Fibroblast of lung (primary cell): ENCODE results near the gene MRPL55. TPM values are rescaled to one million over a fixed set of nuclear protein-coding genes. Genes with fewer than 3 reads are reported as not detected.
"Not testable (repeated sequence)": the region's sequence is repeated elsewhere in the genome, so short reads cannot be mapped to it uniquely, and the experiment has no call there.

Experiments used
- DNase-seq, 2 donors: peaks; one replicate each; pipeline versions ENCODE4 v3.0.0 to v3.0.0-alpha.2; 2010; ENCODE audit warnings: low read depth in 2 of 2
- H2AFZ ChIP-seq: 2 replicates; pipeline ENCODE4 v1.5.1; 2012; ENCODE audit warnings: low read length, control low read depth, inconsistent platforms
- H3K27ac ChIP-seq: 2 replicates; pipeline ENCODE4 v1.5.1; 2011; ENCODE audit warnings: low read length, control low read depth; ENCODE audit not compliant: insufficient read depth
- H3K27me3 ChIP-seq: 2 replicates; pipeline ENCODE4 v1.5.1; 2011; ENCODE audit warnings: mild to moderate bottlenecking, low read length; ENCODE audit not compliant: control insufficient read depth, insufficient read depth
- H3K36me3 ChIP-seq: 2 replicates; pipeline ENCODE4 v1.5.1; 2011; ENCODE audit warnings: low read length; ENCODE audit not compliant: control insufficient read depth, insufficient read depth
- H3K4me1 ChIP-seq: 2 replicates; pipeline ENCODE4 v1.5.1; 2011; ENCODE audit warnings: low read length; ENCODE audit not compliant: control insufficient read depth, insufficient read depth; ENCODE audit errors: extremely low read depth
- H3K4me2 ChIP-seq: 2 replicates; pipeline ENCODE4 v1.5.1; 2011; ENCODE audit warnings: low read length, control low read depth; ENCODE audit not compliant: insufficient read depth; ENCODE audit errors: extremely low read depth
- H3K4me3 ChIP-seq, 4 experiments: fragments of 200-600 bp in 1 of 4; sonication (generic) in 1 of 4; replicated peaks in 1 of 4; 2 replicates each; pipeline ENCODE4 v1.5.1; 2011 to 2016; ENCODE audit warnings: low read length in 4 of 4, low read depth in 3 of 4, mild to moderate bottlenecking in 3 of 4, control low read depth in 2 of 4, inconsistent platforms in 1 of 4, mixed read lengths in 1 of 4; ENCODE audit not compliant: insufficient read depth in 1 of 4; ENCODE audit errors: control extremely low read depth in 1 of 4
- H3K79me2 ChIP-seq: 2 replicates; pipeline ENCODE4 v1.5.1; 2012; ENCODE audit warnings: mild to moderate bottlenecking, low read length, inconsistent platforms; ENCODE audit not compliant: control insufficient read depth, insufficient read depth
- H3K9ac ChIP-seq: 2 replicates; pipeline ENCODE4 v1.5.1; 2011; ENCODE audit warnings: mild to moderate bottlenecking, low read length, control low read depth; ENCODE audit not compliant: insufficient read depth
- H3K9me3 ChIP-seq: 2 replicates; pipeline ENCODE4 v1.5.1; 2012; ENCODE audit warnings: low read depth, low read length; ENCODE audit not compliant: control insufficient read depth, insufficient read depth
- H4K20me1 ChIP-seq: 2 replicates; pipeline ENCODE4 v1.5.1; 2011; ENCODE audit warnings: low read length; ENCODE audit not compliant: control insufficient read depth, insufficient read depth; ENCODE audit errors: extremely low read depth
- EZH2 ChIP-seq: IDR thresholded peaks from 2 replicates; pipeline ENCODE4 v1.5.1; 2012; ENCODE audit warnings: low read length, control low read depth, mild to moderate bottlenecking; ENCODE audit errors: missing control alignments
- polyA plus RNA-seq, 2 donors: library from polyadenylated mRNA; depleted of rRNA in 1 of 2; stranded (reverse) in 1 of 2; unstranded in 1 of 2; fragments of >200 nt; gene quantifications; 2 replicates each; pipeline ENCODE4 v1.2.1, GENCODE V29; 2011 to 2012; ENCODE audit warnings: missing spikeins in 1 of 2
- total RNA-seq: library from RNA; depleted of rRNA; stranded (reverse); fragments of >200 nt; gene quantifications from 2 replicates; pipeline ENCODE4 v1.2.1, GENCODE V29; 2014
- TF ChIP-seq, protein P1 (sequence below), 2 donors: IDR thresholded peaks in 1 of 2; conservative IDR thresholded peaks in 1 of 2; 1 replicate in 1 of 2; 2 replicates in 1 of 2; pipeline ENCODE4 v1.5.1; 2011 to 2012; ENCODE audit warnings: low read length in 2 of 2, control low read depth in 1 of 2, inconsistent platforms in 1 of 2, low read depth in 1 of 2, mild to moderate bottlenecking in 1 of 2

Gene MRPL55
- total and polyA plus RNA-seq, 2 donors (not counting 1 experiment from before 2014, with no cell fraction given), result 39.5 to 51.7 TPM

DNA sequence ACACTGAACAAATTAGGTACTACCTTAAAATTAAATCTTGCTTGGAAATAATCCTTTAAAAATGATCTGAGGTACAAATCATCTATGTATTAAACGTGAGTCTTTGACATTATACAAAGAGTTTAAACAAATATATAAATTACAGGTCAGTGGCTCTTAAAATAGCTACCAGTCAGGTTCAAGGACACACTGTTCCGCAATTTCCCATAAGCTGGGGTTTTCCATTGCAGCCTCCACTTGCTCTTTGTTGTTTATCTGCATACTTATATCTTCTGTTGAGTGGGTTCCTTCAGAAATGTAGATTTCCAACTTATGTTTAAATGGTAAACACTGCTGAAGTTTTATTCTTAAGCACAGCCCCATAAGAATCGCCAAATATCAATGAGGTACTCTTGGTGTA lies 5.7 kb upstream of the MRPL55 start:
- no peaks in the 10 kb centered on the region for H4K20me1 ChIP-seq
- H2AFZ ChIP-seq, result no peak overlapping the region
- no peaks in the 10 kb centered on the region for H3K9me3 ChIP-seq
- no peak overlapping the region for H3K4me3 ChIP-seq
- H3K79me2 ChIP-seq, result no peaks in the 10 kb centered on the region
- no peaks in the 10 kb centered on the region for H3K27me3 ChIP-seq
- no peak overlapping the region for H3K9ac ChIP-seq
- no peak overlapping the region for H3K4me2 ChIP-seq
- H3K36me3 ChIP-seq, result no peaks in the 10 kb centered on the region
- no peak overlapping the region for H3K27ac ChIP-seq
- no peak for DNase-seq
- no peak for TF ChIP-seq EZH2
- TF ChIP-seq, protein P1, sequence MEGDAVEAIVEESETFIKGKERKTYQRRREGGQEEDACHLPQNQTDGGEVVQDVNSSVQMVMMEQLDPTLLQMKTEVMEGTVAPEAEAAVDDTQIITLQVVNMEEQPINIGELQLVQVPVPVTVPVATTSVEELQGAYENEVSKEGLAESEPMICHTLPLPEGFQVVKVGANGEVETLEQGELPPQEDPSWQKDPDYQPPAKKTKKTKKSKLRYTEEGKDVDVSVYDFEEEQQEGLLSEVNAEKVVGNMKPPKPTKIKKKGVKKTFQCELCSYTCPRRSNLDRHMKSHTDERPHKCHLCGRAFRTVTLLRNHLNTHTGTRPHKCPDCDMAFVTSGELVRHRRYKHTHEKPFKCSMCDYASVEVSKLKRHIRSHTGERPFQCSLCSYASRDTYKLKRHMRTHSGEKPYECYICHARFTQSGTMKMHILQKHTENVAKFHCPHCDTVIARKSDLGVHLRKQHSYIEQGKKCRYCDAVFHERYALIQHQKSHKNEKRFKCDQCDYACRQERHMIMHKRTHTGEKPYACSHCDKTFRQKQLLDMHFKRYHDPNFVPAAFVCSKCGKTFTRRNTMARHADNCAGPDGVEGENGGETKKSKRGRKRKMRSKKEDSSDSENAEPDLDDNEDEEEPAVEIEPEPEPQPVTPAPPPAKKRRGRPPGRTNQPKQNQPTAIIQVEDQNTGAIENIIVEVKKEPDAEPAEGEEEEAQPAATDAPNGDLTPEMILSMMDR (conservative IDR thresholded peaks at IDR 0.05 in 1 of 2, IDR thresholded peaks at IDR 0.05 in 1 of 2; ENCODE audit: low read depth in 1 of 2, low read length in 2 of 2), result no peak
- H3K4me1 ChIP-seq, result no peaks in the 10 kb centered on the region

DNA sequence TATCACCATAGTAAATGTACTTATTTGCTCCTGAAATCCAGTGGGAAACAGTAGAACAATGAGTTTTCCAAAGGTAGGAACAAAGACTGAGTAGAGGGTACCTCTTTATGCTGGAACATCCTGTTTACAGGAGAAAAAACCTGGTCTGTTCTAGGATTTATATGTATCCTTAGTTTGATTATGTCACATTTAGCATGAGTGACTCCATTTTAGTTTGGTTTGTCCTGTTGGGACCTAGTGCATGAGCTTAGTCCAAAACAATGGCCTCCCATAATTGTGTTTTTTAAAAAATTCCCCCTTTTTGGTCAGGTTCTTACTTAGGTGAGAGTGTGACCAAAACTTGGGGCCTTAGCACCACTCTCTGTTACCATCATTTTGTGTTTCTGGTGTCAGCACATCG lies 3.5 kb upstream of the MRPL55 start:
- peaks cover 13% of the 10 kb centered on the region for H3K79me2 ChIP-seq
- TF ChIP-seq, protein P1 (conservative IDR thresholded peaks at IDR 0.05 in 1 of 2, IDR thresholded peaks at IDR 0.05 in 1 of 2; ENCODE audit: low read depth in 1 of 2, low read length in 2 of 2), result no peak
- no peak for TF ChIP-seq EZH2
- no peak overlapping the region for H3K4me3 ChIP-seq
- no peak for DNase-seq
- H3K9ac ChIP-seq, result no peak overlapping the region
- no peaks in the 10 kb centered on the region for H4K20me1 ChIP-seq
- H2AFZ ChIP-seq, result no peak overlapping the region
- H3K36me3 ChIP-seq, result no peaks in the 10 kb centered on the region
- H3K27ac ChIP-seq, result no peak overlapping the region
- no peaks in the 10 kb centered on the region for H3K4me1 ChIP-seq
- no peak overlapping the region for H3K4me2 ChIP-seq
- H3K27me3 ChIP-seq, result no peaks in the 10 kb centered on the region
- H3K9me3 ChIP-seq, result no peaks in the 10 kb centered on the region

DNA sequence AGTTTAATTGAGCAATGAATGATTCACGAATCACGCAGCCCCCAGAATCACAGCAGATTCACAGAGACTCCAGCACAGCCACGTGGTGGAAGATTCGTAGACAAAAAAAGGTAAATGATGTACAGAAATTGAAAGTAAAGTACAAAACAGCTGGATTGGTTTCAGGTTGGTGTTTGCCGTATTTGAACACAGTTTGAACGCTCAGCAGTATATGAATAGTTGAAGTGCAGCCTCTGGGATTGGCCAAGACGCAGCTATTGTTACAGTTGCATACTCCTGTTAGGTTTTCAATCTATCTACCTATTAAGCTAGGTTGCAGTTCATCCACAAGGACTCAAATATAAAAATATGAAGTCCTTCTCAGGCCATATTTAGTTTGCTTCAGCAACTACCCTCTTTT lies 3.1 kb upstream of the MRPL55 start:
- H3K4me2 ChIP-seq, result no peak overlapping the region
- H3K36me3 ChIP-seq, result peaks cover 2% of the 10 kb centered on the region
- no peak overlapping the region for H2AFZ ChIP-seq
- no peaks in the 10 kb centered on the region for H3K4me1 ChIP-seq
- no peak overlapping the region for H3K4me3 ChIP-seq
- H3K27ac ChIP-seq, result no peak overlapping the region
- TF ChIP-seq, protein P1 (conservative IDR thresholded peaks at IDR 0.05 in 1 of 2, IDR thresholded peaks at IDR 0.05 in 1 of 2; ENCODE audit: low read depth in 1 of 2, low read length in 2 of 2), result no peak
- no peak for TF ChIP-seq EZH2
- H3K27me3 ChIP-seq, result no peaks in the 10 kb centered on the region
- no peak overlapping the region for H3K9ac ChIP-seq
- no peaks in the 10 kb centered on the region for H4K20me1 ChIP-seq
- no peaks in the 10 kb centered on the region for H3K9me3 ChIP-seq
- DNase-seq, result no peak
- peaks cover 13% of the 10 kb centered on the region for H3K79me2 ChIP-seq

DNA sequence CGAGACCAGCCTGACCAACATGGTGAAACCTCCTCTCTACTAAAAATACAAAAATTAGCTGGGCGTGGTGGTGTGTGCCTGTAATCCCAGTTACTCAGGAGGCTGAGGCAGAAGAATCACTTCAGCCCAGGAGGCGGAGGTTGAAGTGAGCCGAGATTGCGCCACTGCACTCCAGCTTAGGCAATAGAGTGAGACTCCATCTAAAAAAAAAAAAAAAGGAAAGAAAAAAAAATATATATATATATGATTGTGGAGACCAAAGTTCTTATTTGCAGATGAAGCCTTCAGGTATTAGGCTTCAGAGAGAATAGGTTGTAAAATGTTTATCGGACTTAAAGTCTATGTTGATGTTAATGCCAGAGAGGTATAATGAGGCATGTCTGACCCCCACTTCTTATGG lies 2.2 kb upstream of the MRPL55 start:
- H3K27me3 ChIP-seq, H3K4me2 ChIP-seq, H3K27ac ChIP-seq, H2AFZ ChIP-seq, DNase-seq, H3K9me3 ChIP-seq, H3K4me3 ChIP-seq, H4K20me1 ChIP-seq, H3K9ac ChIP-seq, H3K36me3 ChIP-seq, H3K4me1 ChIP-seq: not testable (repeated sequence)
- H3K79me2 ChIP-seq, result peaks cover 13% of the 10 kb centered on the region
